K562 (cell line): ENCODE measurements around the gene C3orf52.

ENCODE experiments used
- SREBF1 ChIP-seq: fragments of 150-350 bp; IDR thresholded peaks from 2 replicates; pipeline ENCODE4 v1.6.1; 2014; ENCODE audit warnings: antibody characterized with exemption, low read depth, low read length, borderline replicate concordance
- YY1 ChIP-seq, 3 experiments: IDR thresholded peaks; 2 replicates each; pipeline ENCODE4 v1.6.1; 2011; ENCODE audit warnings: low read length in 2 of 3, mild to moderate bottlenecking in 2 of 3, moderate library complexity in 2 of 3, borderline replicate concordance in 1 of 3, control low read depth in 1 of 3, low read depth in 1 of 3; ENCODE audit not compliant: insufficient read depth in 3 of 3, insufficient replicate concordance in 2 of 3, control insufficient read depth in 1 of 3, insufficient read length in 1 of 3; ENCODE audit errors: extremely low read depth in 1 of 3

DNA sequence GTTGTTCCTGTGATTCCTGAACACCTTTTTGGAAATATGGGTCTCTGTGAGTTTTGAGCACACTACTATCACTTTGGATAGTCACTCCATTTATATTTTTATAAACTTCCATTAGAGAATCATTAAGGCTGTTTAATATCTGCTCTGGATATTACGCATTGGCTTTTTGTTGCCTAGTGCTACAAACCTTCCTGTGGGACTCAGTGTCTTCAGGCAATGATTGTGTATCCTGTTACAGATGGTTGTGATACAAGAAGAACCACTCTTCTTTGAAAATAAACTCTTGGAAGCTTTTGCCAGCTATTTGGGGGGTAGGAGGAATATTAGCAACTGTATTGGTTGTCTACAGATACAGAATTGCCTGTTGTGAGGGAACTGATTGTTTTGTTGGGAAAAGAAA is 31.2 kb downstream of the C3orf52 start:
- TF ChIP-seq YY1 (IDR thresholded peaks at IDR 0.05; ENCODE audit: borderline replicate concordance in 1 of 3, control insufficient read depth in 1 of 3, extremely low read depth in 1 of 3, insufficient read depth in 3 of 3, insufficient read length in 1 of 3, insufficient replicate concordance in 2 of 3, low read depth in 1 of 3, low read length in 2 of 3) (no peak), SREBF1 (no peak)
